Mammary microvascular endothelial cell (primary cell): ENCODE data around the gene RBP4. TPM values are rescaled to one million over a fixed set of nuclear protein-coding genes. Genes with fewer than 3 reads are reported as not detected.

ENCODE experiments used
- total RNA-seq: library from RNA; depleted of rRNA; stranded (reverse); fragments of >200 nt; gene quantifications from 2 replicates; pipeline ENCODE4 v1.2.3, GENCODE V29; 2015

The RBP4 gene
- not detected in 2 replicates for total RNA-seq

GRCh38 chr10:93601146-93601773 lies at the start of gene RBP4:
TSS of gene RBP4 (minus strand) at chr10:93601235. CDS start at chr10:93601028, 207 bp downstream.

DNA sequence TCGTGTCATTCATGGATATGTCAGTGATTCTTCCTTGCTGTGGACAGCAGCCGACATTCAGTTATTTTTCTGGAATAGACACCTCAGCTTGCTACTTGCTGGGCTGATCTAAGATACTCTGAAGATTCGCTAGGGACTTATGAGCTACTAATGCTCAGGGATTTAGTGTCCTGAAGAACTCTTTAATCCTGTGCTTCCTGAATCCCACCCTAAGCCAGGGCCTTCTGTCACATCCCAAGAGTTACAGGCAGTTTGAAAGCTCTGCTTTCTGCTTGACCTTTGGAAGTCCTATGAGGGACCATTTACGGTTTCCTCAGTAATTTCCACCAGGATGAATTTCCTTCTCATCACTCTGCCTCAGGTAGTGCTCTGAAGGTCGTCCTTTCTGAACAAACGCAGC lies 11.3 kb upstream of the RBP4 start, which contains the start of gene PDE6C:
TSS of gene PDE6C (plus strand) at position 227 of the 400 bp plus-strand sequence. CDS start 189 bp downstream, outside the sequence.

GRCh38 chr10:93566435-93567276 lies 34.4 kb downstream of the RBP4 start, which contains the start of gene FFAR4:
TSS of gene FFAR4 (plus strand) at chr10:93566665. CDS start at chr10:93566721, 56 bp downstream.

Other genes with a start within 250 kb of the RBP4 start
- 256 and 267 TPM in 2 replicates for gene MYOF, start 118.9 kb downstream of the RBP4 start, total RNA-seq
- 83.6 and 85.5 TPM in 2 replicates for gene CEP55, start 104.6 kb downstream of the RBP4 start, total RNA-seq
- not detected in 2 replicates for gene FFAR4, start 34.6 kb downstream of the RBP4 start, total RNA-seq
- not detected in 2 replicates for gene PDE6C, start 11.3 kb upstream of the RBP4 start, total RNA-seq
- gene FRA10AC1, start 101.4 kb upstream of the RBP4 start, total RNA-seq: 3.9 and 5.2 TPM in 2 replicates
- gene LGI1, start 156.7 kb upstream of the RBP4 start, total RNA-seq: not detected in 2 replicates